Measurements from ENCODE around the gene IL22RA2. TPM values are rescaled to one million over a fixed set of nuclear protein-coding genes. Genes with fewer than 3 reads are reported as not detected.

Gene IL22RA2
- total RNA-seq, 1 donor from 2014 or later: not detected

- H3K4me3 ChIP-seq (ENCODE audit: low read depth, low read length): no peak overlapping the region
- no peak for TF ChIP-seq CTCF (conservative IDR thresholded peaks at IDR 0.05; ENCODE audit: low read depth, low read length)
- DNase-seq (ENCODE audit: low read depth): no peak
Observed at GRCh38 chr6:137175157-137175867, 1.9 kb upstream of the IL22RA2 start.

- DNase-seq (ENCODE audit: low read depth): no peak
- H3K4me3 ChIP-seq (ENCODE audit: low read depth, low read length): no peak overlapping the region
- no peak for TF ChIP-seq CTCF (conservative IDR thresholded peaks at IDR 0.05; ENCODE audit: low read depth, low read length)
Observed at GRCh38 chr6:137172734-137173431, 561 bp downstream of the IL22RA2 start.

GRCh38 chr6:137171824-137172733 lies 1.4 kb downstream of the IL22RA2 start:
- no peak overlapping the region for H3K4me3 ChIP-seq (ENCODE audit: low read depth, low read length)
- DNase-seq (ENCODE audit: low read depth): peak; percentile 51
- no peak for TF ChIP-seq CTCF (conservative IDR thresholded peaks at IDR 0.05; ENCODE audit: low read depth, low read length)

- DNase-seq (ENCODE audit: low read depth): no peak
- H3K4me3 ChIP-seq (ENCODE audit: low read depth, low read length): no peak overlapping the region
- no peak for TF ChIP-seq CTCF (conservative IDR thresholded peaks at IDR 0.05; ENCODE audit: low read depth, low read length)
Observed at GRCh38 chr6:137171053-137171374, 2.4 kb downstream of the IL22RA2 start.

- DNase-seq (ENCODE audit: low read depth): no peak
- no peak for TF ChIP-seq CTCF (conservative IDR thresholded peaks at IDR 0.05; ENCODE audit: low read depth, low read length)
- no peak overlapping the region for H3K4me3 ChIP-seq (ENCODE audit: low read depth, low read length)
Observed at GRCh38 chr6:137170266-137171052, 3.0 kb downstream of the IL22RA2 start.

- TF ChIP-seq CTCF (conservative IDR thresholded peaks at IDR 0.05; ENCODE audit: low read depth, low read length): no peak
- no peak for DNase-seq (ENCODE audit: low read depth)
- no peak overlapping the region for H3K4me3 ChIP-seq (ENCODE audit: low read depth, low read length)
Observed at GRCh38 chr6:137167702-137168377, 5.6 kb downstream of the IL22RA2 start.
